NCI-H524 treated with DMSO at 0.1 percent for 48 hours (cell line): ENCODE data around the gene DCDC2C.

Source experiments
- DNase-seq: peaks from one replicate; lab custom pipeline; 2025; lab: John Stamatoyannopoulos, UW

The DCDC2C gene

DNA sequence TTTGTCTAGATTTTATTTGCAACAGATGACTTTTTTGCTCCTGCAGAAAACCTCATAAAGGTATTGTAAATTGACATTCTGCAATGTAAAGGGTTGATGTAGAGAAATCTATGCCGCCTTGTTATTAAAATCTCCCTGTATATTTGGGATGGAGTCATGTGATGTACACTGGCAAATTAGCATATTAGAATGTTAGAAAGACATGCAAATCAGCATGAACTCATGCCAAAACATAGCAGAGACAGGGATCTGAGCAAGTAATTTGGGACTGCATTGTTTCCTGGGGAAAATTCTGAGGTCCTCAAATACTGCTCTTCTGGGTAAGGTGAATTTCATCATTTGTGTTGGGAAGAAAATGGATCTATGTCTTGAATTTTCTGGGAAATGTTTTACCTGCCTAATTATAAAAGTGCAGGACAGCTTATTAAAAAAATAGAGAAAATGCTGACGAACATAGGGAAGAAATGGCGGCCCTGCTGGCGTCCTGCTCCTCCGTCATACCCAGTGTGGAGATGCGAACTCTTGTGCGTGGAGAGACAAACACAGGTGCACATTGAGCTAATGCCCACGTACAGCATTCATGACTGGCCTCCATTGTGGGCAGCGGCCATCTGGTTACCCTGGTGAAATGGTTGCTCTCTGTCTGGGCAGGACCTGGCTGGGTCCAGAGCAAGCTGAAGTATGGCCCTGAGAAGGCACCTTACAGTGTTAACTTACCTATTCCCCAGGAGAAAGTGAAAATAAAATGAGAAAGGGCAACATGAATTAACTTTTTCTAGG is 29.1 kb upstream of the DCDC2C start:
- DNase-seq: no peak

DNA sequence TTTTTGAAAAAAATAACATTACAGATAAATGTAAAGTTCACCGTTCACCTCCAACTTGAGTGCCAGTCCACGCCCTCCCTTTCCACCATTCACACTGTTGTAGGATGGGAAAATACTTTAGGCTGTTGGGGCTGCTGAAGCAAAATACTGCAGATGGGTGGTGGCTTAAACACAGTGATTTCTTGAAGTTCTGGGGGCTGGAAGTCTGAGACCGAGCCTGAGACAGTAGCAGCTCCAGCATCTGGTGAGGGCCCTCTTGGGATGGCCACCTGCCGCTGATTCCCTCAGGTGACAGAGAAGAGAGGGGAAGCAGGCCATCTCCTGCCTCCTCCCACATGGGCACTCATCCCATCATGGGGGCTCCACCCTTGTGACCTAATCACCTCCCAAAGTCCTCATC is 27.7 kb upstream of the DCDC2C start:
- no peak for DNase-seq

DNA sequence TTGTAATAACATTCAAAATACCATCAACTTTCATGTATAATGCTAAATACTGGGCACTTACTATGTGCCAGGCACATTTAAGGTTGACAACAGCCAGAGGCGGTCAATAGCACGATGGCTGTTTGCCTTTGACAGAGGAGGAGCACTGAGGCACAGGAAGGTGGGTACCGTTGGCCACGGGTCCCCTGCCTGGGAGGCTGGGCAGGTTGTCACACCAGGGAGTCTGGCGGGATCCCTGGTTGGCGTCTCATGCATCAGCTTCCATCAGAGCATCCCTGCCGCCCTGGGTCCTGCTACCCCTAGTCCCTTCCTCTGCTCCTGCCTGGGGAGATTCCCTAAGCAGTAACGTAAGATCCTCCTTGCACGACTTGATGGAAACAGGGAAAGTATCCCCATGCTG is 25.9 kb upstream of the DCDC2C start:
- no peak for DNase-seq

DNA sequence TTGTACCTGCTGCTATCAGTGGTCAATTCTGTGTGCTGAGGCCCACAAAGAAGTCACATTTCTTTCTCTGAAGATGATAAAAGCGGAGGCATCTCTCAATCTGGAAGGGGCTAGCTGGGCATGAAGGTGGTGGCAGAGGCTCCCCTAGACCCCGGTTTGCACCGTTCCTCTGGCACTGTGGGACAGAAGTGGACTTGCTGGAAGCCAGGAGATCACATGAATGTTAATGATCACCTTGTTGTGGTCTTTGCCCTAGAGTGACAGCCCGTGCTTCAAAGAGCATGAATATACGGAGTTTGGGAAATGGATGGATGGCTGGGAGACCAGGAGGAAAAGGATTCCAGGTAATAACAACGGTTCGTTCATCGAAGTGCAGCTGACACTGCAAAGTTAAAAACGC is 25.2 kb upstream of the DCDC2C start:
- DNase-seq: no peak

GRCh38 chr2:3679180-3679579 is 24.2 kb upstream of the DCDC2C start:
- DNase-seq: no peak

GRCh38 chr2:3679616-3680393 is 23.6 kb upstream of the DCDC2C start:
- no peak for DNase-seq

- no peak for DNase-seq
These were observed 22.6 kb upstream of the DCDC2C start for GRCh38 chr2:3680548-3681345.

DNA sequence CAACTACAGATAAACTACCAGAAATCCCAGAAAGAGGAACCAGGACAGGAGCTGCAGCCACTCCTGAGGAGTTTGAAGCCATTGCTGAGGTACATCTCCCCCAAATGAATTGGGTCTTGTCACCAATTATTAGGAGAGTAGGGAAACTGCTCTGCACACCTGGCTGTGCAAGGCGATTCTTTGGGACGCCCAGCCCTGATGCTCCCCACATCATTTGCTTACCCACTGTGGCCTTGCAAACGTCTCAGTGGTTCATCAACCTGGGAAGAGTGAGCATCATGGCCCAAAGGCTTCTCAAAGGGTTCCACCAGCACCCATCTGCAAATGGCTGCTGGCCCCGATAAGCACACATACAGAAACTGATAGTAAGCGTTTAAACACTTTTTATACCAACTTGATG is 21.8 kb upstream of the DCDC2C start:
- no peak for DNase-seq

GRCh38 chr2:3682811-3683210 is 20.6 kb upstream of the DCDC2C start:
- no peak for DNase-seq

GRCh38 chr2:3683748-3684454 is 19.5 kb upstream of the DCDC2C start:
- DNase-seq: no peak

- DNase-seq: no peak
These were observed 13.2 kb upstream of the DCDC2C start for GRCh38 chr2:3689998-3690748.

- DNase-seq: no peak
These were observed 11.0 kb upstream of the DCDC2C start for GRCh38 chr2:3692375-3692774.

DNA sequence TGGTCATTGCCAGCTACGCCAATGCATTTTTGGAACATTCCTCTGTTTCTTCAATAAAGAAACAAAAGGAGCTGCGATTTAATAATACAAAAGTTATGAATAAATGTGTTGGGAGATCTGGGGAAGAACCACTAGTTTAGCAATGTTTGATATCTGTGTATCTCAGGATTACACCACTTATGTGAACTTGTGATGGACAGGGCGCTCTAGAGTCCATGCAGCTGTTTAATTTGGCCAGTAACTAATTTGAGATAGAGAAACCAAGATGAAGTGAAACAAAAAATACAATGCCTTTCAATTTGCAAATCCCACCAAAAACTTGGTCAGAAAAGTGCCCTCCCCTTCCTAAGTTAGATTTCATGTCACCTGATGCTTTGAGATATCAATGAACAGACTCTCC is 6.8 kb upstream of the DCDC2C start:
- DNase-seq: no peak

DNA sequence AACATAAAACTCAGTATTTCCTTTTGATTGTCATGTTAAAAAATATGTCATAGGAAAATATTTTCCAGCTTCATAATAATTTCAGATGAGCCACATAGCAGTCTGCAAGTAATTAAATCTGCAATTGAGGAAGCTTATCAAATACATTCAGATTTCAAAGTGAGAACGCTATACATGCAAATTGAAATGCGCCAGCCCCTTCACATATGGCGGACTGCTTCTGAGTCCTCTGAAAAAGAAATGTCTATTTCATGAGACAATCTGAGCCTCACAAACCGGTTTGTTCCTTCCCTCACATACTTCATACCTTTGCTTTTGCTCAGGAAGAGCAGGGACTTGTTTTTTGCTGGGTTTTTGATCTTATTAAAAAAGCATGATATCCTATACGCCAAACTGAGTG is 2.3 kb upstream of the DCDC2C start:
- DNase-seq: no peak

- DNase-seq: no peak
These were observed 481 bp downstream of the DCDC2C start for GRCh38 chr2:3703757-3704355.

DNA sequence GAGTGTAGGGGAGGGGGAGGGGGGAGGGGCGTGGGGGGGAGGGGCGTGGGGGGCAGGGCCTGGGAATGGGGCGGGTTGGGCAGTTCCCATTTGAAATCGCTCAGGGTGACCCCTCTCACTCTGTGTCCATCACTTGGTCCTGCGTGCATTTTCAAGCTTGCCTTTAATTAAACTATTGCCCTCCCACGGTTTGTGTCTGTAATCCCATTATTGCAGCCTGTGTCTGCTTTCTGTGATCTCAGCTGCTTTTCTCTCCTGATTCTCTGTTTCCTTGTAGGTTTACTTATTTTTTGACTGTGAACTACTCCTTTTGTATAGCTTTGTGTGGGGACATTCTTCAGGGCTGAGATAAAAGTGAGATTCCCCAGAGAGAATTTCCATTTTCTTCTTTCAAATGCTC is 1.3 kb downstream of the DCDC2C start:
- DNase-seq: no peak

GRCh38 chr2:3705782-3706181 is 2.4 kb downstream of the DCDC2C start:
- no peak for DNase-seq

DNA sequence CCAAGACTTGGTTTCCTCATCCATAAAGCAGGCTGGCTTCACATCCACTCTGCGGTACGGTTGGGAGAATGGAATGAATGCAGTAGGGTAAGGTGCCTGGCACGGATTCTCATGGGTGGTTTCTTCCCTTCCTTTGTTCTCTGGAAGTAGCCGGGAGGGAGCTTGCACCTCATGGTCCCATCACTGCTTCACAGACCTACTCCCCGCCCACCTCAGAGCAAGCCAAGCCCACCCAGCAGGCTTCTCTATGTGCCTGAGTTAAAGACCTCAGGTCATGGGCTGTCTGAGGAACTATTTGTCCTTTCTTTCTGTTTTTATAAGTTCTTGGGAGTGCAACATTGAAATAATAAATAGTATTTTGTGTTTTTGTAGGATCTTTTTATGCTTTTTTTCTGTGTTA is 3.5 kb downstream of the DCDC2C start:
- no peak for DNase-seq

DNA sequence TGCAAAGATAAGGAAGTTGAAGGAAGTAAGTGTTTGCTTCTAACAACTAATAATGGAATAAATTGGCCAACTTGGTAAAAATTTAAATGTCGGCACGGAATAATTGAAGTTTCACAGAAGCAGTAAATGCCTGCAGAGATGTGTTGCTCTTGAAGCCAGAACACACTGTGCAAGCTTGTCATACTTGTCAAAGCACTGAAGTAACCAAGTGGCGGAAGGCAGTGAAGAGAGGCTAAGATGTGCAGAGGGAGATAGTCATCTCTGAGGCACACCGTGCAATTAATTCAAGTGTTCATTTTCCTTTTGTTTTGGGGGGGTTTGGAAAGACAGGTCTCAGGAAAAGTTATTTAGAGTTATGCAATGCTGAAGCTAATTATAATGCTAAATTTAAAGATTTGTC is 5.2 kb downstream of the DCDC2C start:
- no peak for DNase-seq

- no peak for DNase-seq
These were observed 5.8 kb downstream of the DCDC2C start for GRCh38 chr2:3709225-3709624.

- DNase-seq: no peak
These were observed 9.0 kb downstream of the DCDC2C start for GRCh38 chr2:3712424-3712823.
